ENCODE data around the gene COL20A1.

DNA sequence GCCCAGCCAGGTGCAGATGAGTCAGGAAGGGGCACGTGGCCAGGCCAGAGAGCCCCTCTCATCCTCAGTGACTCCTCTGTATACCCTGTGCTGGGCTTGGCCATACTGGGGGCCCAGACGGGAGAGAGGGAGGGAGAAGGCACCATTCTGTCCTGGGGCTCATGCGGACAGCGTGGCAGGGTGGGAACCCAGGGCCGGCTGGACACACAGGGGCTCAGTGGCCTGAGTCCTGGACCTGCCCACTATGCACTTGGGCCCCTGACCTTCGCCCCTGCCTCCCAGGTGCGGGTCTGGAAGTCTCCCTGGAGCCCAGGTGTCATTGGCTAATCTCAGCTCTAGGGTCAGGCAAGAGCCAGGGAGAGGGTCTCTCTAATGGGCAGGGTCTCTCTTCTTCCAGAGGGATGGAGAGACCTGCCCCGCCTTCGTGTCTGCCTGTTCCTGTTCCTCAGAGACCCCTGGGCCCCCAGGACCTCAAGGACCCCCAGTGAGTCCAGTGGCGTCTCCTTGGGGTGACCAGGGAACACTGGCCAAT lies 27.7 kb downstream of the COL20A1 start:
- TF ChIP-seq CTCF (IDR thresholded peaks at IDR 0.05) (no peak), POLR2A (IDR thresholded peaks at IDR 0.05) (no peak), POLR2AphosphoS5 (IDR thresholded peaks at IDR 0.05) (no peak)

Measured in prostate gland (tissue), 2 donors.